Hepatocyte (in vitro differentiated cells): ENCODE data around the gene NR6A1.

Experiments used
- CTCF ChIP-seq: fragments of 200-600 bp; sonication (generic); IDR thresholded peaks from 2 replicates; pipeline ENCODE4 v1.5.1; 2016; ENCODE audit warnings: antibody characterized with exemption, mild to moderate bottlenecking; ENCODE audit not compliant: poor library complexity
- EZH2 ChIP-seq: fragments of 200-600 bp; sonication (generic); IDR thresholded peaks from 2 replicates; pipeline ENCODE4 v1.6.1; 2016; ENCODE audit warnings: antibody characterized with exemption, mild to moderate bottlenecking, borderline replicate concordance

- TF ChIP-seq CTCF (no peak), EZH2 (no peak)
These were observed 118.3 kb downstream of the NR6A1 start for GRCh38 chr9:124652615-124653393.
